ENCODE measurements around the gene HS3ST4.

DNA sequence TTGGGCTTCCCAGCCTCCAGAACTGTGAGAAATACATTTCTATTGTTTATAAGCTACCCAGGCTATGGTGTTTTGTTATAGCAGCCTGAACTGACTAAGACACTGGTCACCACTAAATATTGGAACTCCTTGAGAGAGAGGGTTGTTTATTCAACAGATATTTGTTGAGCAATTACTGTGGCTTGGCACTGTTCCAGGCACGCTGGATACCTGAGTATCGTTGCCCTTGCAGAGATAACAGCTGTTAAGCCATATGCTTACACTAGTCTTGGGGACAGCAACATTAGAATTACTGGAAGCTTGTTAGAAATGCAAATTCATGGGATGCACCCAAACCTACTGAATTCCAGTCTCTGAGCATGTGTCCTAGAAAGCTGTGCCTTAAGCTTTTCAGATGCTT lies 230.7 kb downstream of the HS3ST4 start:
- TF ChIP-seq, protein P1, sequence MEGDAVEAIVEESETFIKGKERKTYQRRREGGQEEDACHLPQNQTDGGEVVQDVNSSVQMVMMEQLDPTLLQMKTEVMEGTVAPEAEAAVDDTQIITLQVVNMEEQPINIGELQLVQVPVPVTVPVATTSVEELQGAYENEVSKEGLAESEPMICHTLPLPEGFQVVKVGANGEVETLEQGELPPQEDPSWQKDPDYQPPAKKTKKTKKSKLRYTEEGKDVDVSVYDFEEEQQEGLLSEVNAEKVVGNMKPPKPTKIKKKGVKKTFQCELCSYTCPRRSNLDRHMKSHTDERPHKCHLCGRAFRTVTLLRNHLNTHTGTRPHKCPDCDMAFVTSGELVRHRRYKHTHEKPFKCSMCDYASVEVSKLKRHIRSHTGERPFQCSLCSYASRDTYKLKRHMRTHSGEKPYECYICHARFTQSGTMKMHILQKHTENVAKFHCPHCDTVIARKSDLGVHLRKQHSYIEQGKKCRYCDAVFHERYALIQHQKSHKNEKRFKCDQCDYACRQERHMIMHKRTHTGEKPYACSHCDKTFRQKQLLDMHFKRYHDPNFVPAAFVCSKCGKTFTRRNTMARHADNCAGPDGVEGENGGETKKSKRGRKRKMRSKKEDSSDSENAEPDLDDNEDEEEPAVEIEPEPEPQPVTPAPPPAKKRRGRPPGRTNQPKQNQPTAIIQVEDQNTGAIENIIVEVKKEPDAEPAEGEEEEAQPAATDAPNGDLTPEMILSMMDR (IDR thresholded peaks at IDR 0.05), result no peak
- TF ChIP-seq POLR2A (IDR thresholded peaks at IDR 0.05), result no peak

Data from suprapubic skin (tissue), 3 donors.